Effector memory CD4-positive, alpha-beta T cell (primary cell): ENCODE results near the gene IQGAP1.

Experiments used
- DNase-seq, 3 donors: peaks; one replicate each; pipeline ENCODE4 v3.0.0-alpha.2; 2020
- H3K27ac ChIP-seq: 2 replicates; pipeline ENCODE4 v1.7.0; 2013; ENCODE audit warnings: mild to moderate bottlenecking, low read length, moderate library complexity; ENCODE audit not compliant: insufficient read depth, poor library complexity, severe bottlenecking
- H3K27me3 ChIP-seq: replicated peaks from 2 replicates; pipeline ENCODE4 v1.7.0; 2013; ENCODE audit warnings: mild to moderate bottlenecking, low read length; ENCODE audit not compliant: insufficient read depth, control insufficient read depth, poor library complexity, severe bottlenecking
- H3K36me3 ChIP-seq: 2 replicates; pipeline ENCODE4 v1.7.0; 2013; ENCODE audit warnings: mild to moderate bottlenecking, low read length, moderate library complexity; ENCODE audit not compliant: control insufficient read depth, insufficient read depth
- H3K4me1 ChIP-seq: 2 replicates; pipeline ENCODE4 v1.7.0; 2013; ENCODE audit warnings: low read length, mild to moderate bottlenecking; ENCODE audit not compliant: control insufficient read depth, insufficient read depth, poor library complexity, severe bottlenecking
- H3K4me3 ChIP-seq: 2 replicates; pipeline ENCODE4 v1.7.0; 2013; ENCODE audit warnings: low read length, low read depth, mild to moderate bottlenecking; ENCODE audit not compliant: insufficient read depth, poor library complexity, severe bottlenecking
- H3K9me3 ChIP-seq: 2 replicates; pipeline ENCODE4 v1.7.0; 2013; ENCODE audit warnings: mild to moderate bottlenecking, low read length, moderate library complexity; ENCODE audit not compliant: control insufficient read depth

IQGAP1 gene

DNA sequence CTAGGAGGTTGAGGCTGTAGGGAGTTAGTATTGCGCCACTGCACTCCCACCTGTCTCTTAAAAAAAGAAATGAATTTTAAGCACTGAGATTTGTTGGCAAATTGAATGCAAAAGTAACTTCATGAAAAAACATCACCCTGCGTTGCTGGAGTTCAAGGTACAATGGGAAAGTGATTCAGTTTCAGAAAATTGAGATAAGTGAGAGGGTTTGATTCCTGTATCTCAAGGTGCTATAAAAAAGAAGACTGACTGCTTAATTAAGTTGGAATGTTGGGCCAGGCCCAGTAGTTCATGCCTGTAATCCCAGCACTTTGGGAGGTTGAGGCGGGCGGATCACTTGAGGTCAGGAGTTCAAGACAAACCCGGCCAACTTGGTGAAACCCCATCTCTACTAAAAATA is 39.1 kb downstream of the IQGAP1 start:
- H3K27me3 ChIP-seq = no peaks in the 10 kb centered on the region
- H3K4me1 ChIP-seq = peaks cover 4% of the 10 kb centered on the region
- H3K36me3 ChIP-seq = peaks cover 20% of the 10 kb centered on the region
- no peak for DNase-seq
- H3K4me3 ChIP-seq = no peak overlapping the region
- no peak overlapping the region for H3K27ac ChIP-seq
- H3K9me3 ChIP-seq = no peaks in the 10 kb centered on the region

DNA sequence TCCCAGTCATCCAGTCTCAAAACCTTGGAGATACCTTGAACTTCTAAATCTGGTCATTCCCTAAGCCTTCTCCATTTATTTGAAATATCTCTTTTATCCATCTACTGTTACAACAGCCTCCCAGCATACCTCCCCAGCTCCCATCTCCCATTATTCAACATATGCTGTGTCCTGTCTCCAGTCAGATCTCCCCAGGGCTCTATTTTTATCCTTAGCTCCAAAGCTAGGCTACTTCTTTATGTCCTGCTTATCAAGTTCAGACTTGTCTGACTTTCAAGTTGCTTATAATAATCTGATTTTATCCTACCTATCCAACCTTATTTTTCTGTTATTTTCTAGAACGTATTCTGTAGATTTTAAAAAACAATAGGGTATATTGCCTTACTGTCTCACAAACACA is 44.2 kb downstream of the IQGAP1 start:
- Histone ChIP-seq H3K4me3 (no peak overlapping the region), H3K9me3 (no peaks in the 10 kb centered on the region), H3K27me3 (no peaks in the 10 kb centered on the region), H3K27ac (no peak overlapping the region), H3K36me3 (peaks cover 12% of the 10 kb centered on the region), H3K4me1 (no peaks in the 10 kb centered on the region)
- no peak for DNase-seq

DNA sequence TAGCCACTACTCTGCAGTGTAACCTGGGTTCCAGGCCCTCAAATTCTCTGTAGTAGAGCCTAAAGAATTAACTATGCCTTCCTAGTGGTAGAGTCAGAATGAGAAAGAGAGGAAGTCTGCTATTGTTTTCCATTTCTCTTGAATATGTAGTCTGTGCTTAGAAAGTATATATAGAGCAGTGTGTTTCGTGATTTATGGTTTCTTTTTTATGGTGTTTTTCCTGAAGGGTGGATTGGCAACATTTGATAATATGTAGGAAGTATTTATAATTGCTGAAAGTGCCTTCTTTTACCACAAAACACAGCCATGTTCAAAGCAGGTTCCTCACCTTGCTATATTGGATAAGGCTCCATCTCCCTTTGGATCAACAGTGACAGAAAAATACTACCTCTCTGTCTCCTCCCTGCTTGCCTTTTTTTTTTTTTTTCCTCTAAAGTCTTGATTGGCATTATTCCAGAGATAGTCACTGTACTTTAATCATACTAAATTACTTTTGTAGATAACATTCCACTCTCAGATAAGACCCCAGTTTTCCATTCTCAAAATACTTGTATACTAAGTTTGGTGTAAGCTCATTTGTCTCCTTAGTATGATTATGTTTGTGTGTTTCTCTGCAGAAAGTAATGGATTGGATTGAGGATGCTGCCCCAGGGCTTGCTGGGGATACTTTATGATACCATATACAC is 47.8 kb downstream of the IQGAP1 start:
- H3K36me3 ChIP-seq = peaks cover 5% of the 10 kb centered on the region
- no peak overlapping the region for H3K4me3 ChIP-seq
- no peaks in the 10 kb centered on the region for H3K9me3 ChIP-seq
- no peak for DNase-seq
- no peaks in the 10 kb centered on the region for H3K27me3 ChIP-seq
- H3K4me1 ChIP-seq = no peaks in the 10 kb centered on the region
- no peak overlapping the region for H3K27ac ChIP-seq

DNA sequence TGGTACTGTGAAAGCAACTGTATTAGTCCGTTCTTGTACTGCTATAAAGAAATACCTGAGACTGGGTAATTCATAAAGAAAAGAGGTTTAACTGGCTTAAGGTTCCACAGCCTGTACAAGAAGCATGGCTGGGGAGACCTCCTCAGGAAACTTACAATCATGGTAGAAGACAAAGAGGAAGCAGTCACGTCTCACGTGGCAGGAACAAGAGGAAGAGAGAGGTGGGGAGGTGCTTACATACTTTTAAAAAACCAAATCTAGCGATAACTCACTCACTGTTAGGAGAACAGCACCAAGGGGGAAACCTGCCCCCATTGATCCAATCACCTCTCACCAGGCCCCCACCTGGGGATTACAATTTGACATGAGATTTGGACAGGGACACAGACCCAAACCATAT is 48.9 kb downstream of the IQGAP1 start:
- no peaks in the 10 kb centered on the region for H3K9me3 ChIP-seq
- H3K27me3 ChIP-seq = no peaks in the 10 kb centered on the region
- H3K4me1 ChIP-seq = no peaks in the 10 kb centered on the region
- H3K36me3 ChIP-seq = peaks cover 14% of the 10 kb centered on the region
- no peak for DNase-seq
- H3K27ac ChIP-seq = no peak overlapping the region
- H3K4me3 ChIP-seq = no peak overlapping the region

DNA sequence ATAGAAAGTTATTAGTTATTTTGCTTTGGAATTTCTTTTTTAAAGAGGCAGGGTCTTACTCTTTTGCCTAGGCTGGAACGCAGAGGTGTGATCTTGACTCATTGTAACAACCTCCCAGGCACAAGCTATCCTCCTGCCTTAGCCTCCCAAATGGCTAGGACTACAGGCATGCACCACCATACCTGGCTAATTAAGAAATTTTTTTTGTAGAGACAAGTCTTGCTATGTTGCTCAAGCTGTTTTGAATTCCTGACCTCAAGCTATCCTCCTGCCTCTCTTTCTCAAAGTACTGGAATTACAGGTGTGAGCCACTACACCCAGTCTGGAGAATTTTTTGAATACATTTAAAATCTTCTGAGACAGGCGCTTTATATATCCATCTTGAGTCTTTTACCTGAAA is 49.5 kb downstream of the IQGAP1 start:
- Histone ChIP-seq H3K9me3 (no peaks in the 10 kb centered on the region), H3K4me1 (no peaks in the 10 kb centered on the region), H3K4me3 (no peak overlapping the region), H3K27ac (no peak overlapping the region), H3K36me3 (peaks cover 20% of the 10 kb centered on the region), H3K27me3 (no peaks in the 10 kb centered on the region)
- DNase-seq = no peak

DNA sequence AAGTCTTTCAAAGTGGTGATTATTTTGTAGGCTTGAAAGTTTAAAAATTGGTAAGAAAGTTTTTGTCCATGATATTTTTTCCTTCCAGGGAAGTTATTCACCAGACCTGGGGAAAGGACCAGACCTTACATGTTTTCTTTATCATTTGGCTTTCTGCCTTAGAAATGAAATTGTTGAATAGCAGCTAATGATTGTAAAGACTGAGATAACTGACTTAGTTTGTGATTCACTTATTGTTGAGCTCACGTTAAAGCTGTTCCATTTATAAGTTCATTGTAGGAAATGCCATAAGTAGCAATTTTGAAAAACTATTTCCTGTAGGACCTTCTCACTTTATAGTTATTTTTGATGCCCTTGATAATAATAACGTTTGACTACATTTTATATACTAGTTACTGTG is 51.9 kb downstream of the IQGAP1 start:
- Histone ChIP-seq H3K36me3 (peaks cover 30% of the 10 kb centered on the region), H3K4me3 (no peak overlapping the region), H3K27me3 (no peaks in the 10 kb centered on the region), H3K9me3 (no peaks in the 10 kb centered on the region), H3K4me1 (no peaks in the 10 kb centered on the region), H3K27ac (no peak overlapping the region)
- DNase-seq = no peak

DNA sequence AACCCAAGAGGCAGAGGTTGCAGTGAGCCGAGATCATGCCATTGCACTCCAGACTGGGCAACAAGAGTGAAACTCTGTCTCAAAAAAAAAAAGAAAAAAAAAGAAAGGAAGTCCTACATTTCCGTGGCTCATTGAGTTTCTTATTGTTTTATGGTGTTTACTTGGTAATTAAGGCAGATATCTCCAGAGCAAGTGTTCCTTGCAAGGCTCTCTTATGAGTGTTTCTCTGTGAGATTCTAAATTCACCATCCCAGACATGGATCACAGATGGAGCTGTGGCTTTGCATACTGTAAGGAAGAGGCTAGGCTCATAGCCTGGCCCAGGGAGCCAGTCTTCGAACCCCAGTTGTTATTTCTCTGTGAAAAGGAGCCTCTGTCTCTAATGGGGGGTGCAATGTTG is 53.0 kb downstream of the IQGAP1 start:
- no peak for DNase-seq
- Histone ChIP-seq H3K9me3 (no peaks in the 10 kb centered on the region), H3K36me3 (peaks cover 36% of the 10 kb centered on the region), H3K4me1 (no peaks in the 10 kb centered on the region), H3K27ac (no peak overlapping the region), H3K27me3 (no peaks in the 10 kb centered on the region), H3K4me3 (no peak overlapping the region)

DNA sequence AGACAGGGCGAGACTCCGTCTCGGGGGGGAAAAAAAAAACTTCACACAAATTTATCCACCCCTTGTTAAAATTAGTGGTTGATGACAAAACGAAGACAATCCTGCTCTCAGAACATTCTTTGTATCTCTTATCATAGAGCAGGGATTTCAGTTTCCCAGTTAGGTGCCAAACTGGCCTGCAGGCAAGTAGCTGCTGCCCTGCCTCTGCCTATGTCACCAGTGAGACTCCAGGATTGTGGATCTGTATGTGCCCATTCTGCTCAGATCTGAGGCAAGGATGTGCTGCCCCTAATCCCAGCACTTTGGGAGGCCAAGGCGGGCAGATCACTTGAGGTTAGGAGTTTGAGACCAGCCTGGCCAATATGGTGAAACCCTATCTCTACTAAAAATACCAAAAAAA is 54.4 kb downstream of the IQGAP1 start:
- DNase-seq = no peak
- Histone ChIP-seq H3K36me3 (peaks cover 41% of the 10 kb centered on the region), H3K27ac (no peak overlapping the region), H3K9me3 (no peaks in the 10 kb centered on the region), H3K4me1 (no peaks in the 10 kb centered on the region), H3K4me3 (no peak overlapping the region), H3K27me3 (no peaks in the 10 kb centered on the region)

DNA sequence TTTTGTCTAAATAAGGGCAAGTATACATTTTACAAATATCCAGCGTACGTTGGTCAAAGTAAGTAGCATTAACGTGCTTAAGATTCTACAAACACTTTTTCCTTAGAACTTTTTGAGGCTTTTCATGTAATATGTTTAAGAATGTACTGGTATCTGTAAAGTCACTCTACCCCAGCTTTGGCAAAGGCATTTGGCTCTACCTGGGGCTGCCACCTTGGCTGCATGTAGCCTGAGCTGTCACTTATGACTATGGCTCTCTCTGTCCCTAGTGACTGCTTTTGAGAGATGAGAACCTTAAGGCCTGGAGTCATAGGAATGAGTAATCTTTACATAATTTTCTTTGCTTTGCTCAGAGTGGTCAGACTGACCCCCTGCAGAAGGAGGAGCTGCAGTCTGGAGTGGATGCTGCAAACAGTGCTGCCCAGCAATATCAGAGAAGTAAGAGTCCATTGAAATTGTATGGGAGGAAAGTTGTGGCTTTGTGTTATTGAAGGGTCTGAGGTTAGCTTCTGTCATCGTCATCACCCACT is 61.2 kb downstream of the IQGAP1 start:
- Histone ChIP-seq H3K27ac (no peak overlapping the region), H3K9me3 (no peaks in the 10 kb centered on the region), H3K4me3 (no peak overlapping the region), H3K4me1 (no peaks in the 10 kb centered on the region), H3K27me3 (no peaks in the 10 kb centered on the region), H3K36me3 (peaks cover 65% of the 10 kb centered on the region)
- no peak for DNase-seq

DNA sequence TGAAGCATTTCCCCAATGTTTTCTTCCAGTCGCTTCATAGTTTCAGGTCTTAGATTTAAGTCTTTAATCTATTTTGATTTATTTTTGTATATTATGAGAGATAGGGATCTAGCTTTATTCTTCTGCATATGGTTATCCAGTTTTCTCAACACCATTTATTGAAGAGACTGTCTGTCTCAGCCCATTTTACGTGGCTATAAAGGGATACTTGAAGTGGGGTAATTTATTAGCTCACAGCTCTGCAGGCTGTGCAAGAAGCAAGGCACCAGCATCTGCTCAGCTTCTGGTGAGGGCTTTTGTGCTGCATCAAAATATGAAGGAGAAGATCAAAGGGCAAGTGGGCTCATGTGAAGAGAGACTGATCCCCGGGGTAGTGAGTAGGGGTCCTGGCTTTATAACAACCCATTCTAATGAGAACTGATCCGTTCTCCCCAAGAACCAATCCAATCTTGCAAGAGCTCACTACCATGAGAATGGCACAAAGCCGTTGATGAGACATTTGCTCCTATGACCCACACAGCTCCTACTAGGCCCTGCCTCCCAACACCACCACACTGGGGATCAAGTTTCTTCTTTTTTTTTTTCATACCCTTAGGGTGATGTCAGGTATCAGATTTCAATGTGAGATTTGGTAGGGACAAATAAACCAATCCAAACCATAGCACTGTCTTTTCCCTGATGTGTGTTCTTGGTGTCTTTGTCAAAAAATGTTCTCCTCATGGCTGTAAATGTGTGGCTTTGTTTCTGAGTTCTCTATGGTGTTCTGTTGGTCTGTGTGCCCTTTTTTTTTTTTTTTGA is 63.2 kb downstream of the IQGAP1 start:
- Histone ChIP-seq H3K4me1 (no peaks in the 10 kb centered on the region), H3K27me3 (no peaks in the 10 kb centered on the region), H3K36me3 (peaks cover 77% of the 10 kb centered on the region), H3K27ac (no peak overlapping the region), H3K4me3 (no peak overlapping the region), H3K9me3 (no peaks in the 10 kb centered on the region)
- no peak for DNase-seq
